ENCODE data around the gene KLHDC7A.

DNA sequence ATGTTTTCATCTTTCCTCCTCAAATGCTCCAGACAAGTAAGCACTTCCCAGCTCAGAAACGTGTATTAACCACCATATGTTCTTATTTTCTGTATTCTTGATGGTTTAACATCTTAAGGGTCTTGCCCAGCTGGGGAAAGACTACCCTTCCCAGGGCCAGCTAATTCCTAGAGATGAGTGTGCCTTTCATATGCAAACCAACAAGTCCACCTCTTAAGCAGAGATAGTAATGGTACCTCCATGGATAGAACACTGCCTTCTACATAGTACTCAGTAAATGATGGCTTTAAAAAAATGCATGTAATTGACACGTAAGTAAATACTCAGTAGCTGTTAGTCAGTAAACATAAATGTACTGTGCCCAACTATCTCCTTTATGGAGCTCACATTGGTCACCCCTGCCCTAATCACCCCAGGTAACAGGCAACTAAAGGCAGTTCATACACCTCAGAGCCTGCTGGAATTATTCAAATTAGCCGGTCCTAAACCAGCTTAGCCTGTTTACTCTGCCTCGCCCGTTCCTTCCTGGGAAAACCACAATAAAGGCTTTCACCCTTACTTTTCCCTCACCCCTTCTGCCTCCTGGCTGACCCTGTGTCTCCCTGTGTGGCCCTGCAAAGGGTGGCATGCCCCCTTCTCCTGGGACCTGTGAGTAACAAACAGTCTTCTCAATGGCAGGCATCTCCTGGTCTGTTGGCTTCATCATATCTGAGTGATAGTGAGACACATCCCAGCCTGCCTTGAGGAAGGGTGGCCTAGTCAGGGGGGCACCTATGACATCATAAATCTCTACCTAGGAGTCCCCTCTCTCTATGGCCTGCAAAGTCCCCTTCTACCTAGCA is 40.1 kb upstream of the KLHDC7A start:
- TF ChIP-seq, protein P1, sequence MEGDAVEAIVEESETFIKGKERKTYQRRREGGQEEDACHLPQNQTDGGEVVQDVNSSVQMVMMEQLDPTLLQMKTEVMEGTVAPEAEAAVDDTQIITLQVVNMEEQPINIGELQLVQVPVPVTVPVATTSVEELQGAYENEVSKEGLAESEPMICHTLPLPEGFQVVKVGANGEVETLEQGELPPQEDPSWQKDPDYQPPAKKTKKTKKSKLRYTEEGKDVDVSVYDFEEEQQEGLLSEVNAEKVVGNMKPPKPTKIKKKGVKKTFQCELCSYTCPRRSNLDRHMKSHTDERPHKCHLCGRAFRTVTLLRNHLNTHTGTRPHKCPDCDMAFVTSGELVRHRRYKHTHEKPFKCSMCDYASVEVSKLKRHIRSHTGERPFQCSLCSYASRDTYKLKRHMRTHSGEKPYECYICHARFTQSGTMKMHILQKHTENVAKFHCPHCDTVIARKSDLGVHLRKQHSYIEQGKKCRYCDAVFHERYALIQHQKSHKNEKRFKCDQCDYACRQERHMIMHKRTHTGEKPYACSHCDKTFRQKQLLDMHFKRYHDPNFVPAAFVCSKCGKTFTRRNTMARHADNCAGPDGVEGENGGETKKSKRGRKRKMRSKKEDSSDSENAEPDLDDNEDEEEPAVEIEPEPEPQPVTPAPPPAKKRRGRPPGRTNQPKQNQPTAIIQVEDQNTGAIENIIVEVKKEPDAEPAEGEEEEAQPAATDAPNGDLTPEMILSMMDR (conservative IDR thresholded peaks at IDR 0.05; ENCODE audit: low read depth, low read length), result no peak
- TF ChIP-seq, protein P2, sequence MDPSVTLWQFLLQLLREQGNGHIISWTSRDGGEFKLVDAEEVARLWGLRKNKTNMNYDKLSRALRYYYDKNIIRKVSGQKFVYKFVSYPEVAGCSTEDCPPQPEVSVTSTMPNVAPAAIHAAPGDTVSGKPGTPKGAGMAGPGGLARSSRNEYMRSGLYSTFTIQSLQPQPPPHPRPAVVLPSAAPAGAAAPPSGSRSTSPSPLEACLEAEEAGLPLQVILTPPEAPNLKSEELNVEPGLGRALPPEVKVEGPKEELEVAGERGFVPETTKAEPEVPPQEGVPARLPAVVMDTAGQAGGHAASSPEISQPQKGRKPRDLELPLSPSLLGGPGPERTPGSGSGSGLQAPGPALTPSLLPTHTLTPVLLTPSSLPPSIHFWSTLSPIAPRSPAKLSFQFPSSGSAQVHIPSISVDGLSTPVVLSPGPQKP (IDR thresholded peaks at IDR 0.05; ENCODE audit: borderline replicate concordance, low read depth, low read length), result no peak
- TF ChIP-seq POLR2A (IDR thresholded peaks at IDR 0.05; ENCODE audit: low read depth, low read length), result no peak
- TF ChIP-seq SMC3 (IDR thresholded peaks at IDR 0.05; ENCODE audit: low read depth, low read length), result no peak
- no peak for TF ChIP-seq CEBPB (IDR thresholded peaks at IDR 0.05; ENCODE audit: low read depth, low read length)
- no peak for TF ChIP-seq RAD21 (IDR thresholded peaks at IDR 0.05; ENCODE audit: low read length)
- TF ChIP-seq MAZ (IDR thresholded peaks at IDR 0.05; ENCODE audit: borderline replicate concordance, low read depth, low read length), result no peak
- no peak for TF ChIP-seq BHLHE40 (IDR thresholded peaks at IDR 0.05; ENCODE audit: low read depth, low read length)
- no peak for TF ChIP-seq RCOR1 (IDR thresholded peaks at IDR 0.05; ENCODE audit: insufficient replicate concordance, low read length)
- TF ChIP-seq FOS (IDR thresholded peaks at IDR 0.05; ENCODE audit: low read depth, low read length), result no peak

All from IMR-90 (cell line).